ENCODE results near the gene TBC1D16. TPM values are rescaled to one million over a fixed set of nuclear protein-coding genes. Genes with fewer than 3 reads are reported as not detected.

The TBC1D16 gene
- total RNA-seq, 2 experiments from 2014 or later = 5.4 TPM

DNA sequence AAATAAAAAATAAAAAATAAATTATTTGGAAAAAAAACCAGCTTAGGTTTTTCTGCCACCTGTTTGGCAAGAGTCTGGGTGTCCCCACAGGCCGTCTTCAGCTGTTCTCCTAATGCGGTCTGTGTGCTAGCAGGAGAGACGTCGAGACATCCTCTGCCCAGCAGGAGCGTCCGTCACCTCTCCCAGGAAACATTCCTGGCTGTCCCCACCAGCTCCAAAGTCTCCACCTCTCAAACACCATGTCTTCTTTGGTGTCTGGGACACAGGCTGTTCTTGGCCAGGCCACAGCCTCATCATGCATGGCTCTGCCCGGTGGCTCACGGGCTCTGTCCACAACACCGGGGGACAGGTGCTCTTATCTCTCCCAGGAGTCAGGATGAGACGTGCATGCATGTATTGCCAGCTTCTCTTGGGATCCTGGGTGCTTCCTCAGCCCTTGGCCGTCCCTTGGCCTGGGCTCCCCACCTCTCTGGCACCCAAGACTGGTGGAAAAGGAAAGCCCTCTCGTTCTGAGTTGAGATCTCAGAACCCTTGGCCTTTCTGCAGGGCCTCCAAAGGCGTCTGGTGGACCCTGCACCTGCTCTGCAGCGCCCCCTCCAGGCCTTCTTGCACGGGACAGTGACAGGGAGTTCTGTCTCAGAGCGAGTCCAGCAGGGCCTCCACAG lies 111.6 kb downstream of the TBC1D16 start:
- Mint-ChIP-seq H3K4me1 (ENCODE audit: low read depth) (no peaks in the 10 kb centered on the region), H3K27ac (no peak overlapping the region), H3K4me3 (no peak overlapping the region), H3K9me3 (no peaks in the 10 kb centered on the region), H3K36me3 (no peaks in the 10 kb centered on the region), H3K27me3 (peaks cover 12% of the 10 kb centered on the region)
- ChIA-PET CTCF (interaction anchor here (0.6 to 1.3 kb wide), 2 partner anchors 15 to 183 kb away, joined by 4 to 6 read pairs; no protein-coding TSS in a partner anchor), POLR2A (no interaction called here)
- intact Hi-C loops (cut with micrococcal nuclease) = loop anchor here (10.0 kb wide), 1 partner anchor 79 kb away; no protein-coding TSS in a partner anchor
- peak; percentile 70 for DNase-seq

DNA sequence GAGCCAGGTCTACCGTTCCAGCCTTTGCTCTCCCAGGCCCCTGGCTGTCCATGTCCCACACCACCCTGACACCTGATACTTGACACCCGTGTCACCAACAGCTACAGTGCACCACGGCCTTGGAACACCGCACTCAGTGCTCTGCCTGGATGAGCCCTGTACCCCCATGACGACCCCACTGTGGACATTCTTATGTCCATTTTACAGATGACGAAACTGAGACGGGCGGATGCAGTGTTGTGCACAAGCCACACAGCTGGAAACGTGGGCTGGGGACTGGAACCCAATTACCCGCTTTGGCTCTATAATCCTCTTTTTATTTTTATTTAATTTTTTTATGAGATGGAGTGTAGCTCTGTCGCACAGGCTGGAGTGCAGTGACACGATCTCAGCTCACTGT lies 112.9 kb downstream of the TBC1D16 start:
- ChIA-PET POLR2A (no interaction called here), CTCF (interaction anchor here (0.7 kb wide), 1 partner anchor 38 kb away, joined by 4 read pairs; no protein-coding TSS in a partner anchor)
- no peak overlapping the region for H3K27ac Mint-ChIP-seq
- no peaks in the 10 kb centered on the region for H3K4me1 Mint-ChIP-seq (ENCODE audit: low read depth)
- H3K4me3 Mint-ChIP-seq = no peak overlapping the region
- intact Hi-C loops (cut with micrococcal nuclease) = loop anchor here (10.0 kb wide), 1 partner anchor 78 kb away; no protein-coding TSS in a partner anchor
- no peaks in the 10 kb centered on the region for H3K36me3 Mint-ChIP-seq
- H3K27me3 Mint-ChIP-seq = peaks cover 4% of the 10 kb centered on the region
- DNase-seq = no peak
- no peaks in the 10 kb centered on the region for H3K9me3 Mint-ChIP-seq

GRCh38 chr17:79922116-79922601 lies 113.5 kb downstream of the TBC1D16 start:
- no peak overlapping the region for H3K27ac Mint-ChIP-seq
- POLR2A ChIA-PET = interaction anchor here (0.7 kb wide), 1 partner anchor 9 kb away, joined by 3 read pairs; no protein-coding TSS in a partner anchor
- H3K36me3 Mint-ChIP-seq = no peaks in the 10 kb centered on the region
- H3K4me1 Mint-ChIP-seq (ENCODE audit: low read depth) = no peaks in the 10 kb centered on the region
- H3K9me3 Mint-ChIP-seq = no peaks in the 10 kb centered on the region
- CTCF ChIA-PET = no interaction called here
- intact Hi-C loops (cut with micrococcal nuclease) = loop anchor here (10.0 kb wide), 1 partner anchor 77 kb away; no protein-coding TSS in a partner anchor
- no peak for DNase-seq
- no peak overlapping the region for H3K4me3 Mint-ChIP-seq
- peaks cover 7% of the 10 kb centered on the region for H3K27me3 Mint-ChIP-seq

DNA sequence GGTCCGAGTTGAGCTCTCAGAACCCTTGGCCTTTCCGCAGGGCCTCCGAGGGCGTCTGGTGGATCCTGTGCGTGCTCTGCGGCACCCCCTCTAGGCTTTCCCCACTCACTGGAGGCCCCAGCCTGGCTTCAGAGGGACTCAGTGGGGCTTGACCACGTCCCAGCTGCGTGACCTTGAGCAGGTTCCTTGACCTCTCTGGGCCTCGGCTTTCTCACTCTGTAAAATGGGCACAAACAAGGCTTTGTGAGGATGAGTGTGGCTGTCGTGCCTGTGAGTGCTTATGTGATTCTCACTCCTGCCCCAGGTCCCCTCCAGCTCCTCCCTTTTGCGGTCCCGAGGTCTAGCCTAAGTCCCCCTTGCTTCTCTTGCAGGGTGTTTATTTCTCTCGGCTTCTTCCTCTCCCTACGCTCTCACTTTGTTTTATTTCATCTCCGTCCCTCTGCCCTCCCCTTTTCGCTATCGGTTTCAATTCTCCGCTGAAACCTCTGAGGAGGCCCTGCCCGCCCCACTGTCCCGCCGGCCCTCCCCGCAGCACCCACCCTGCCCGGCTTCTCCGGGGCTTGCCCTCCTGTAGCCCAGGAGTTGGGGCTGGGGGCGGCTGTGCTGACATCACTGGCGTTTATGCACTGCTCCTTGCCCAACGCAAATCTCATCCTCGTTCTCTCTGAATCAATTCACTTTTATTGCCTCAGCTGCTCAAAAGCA lies 114.1 kb downstream of the TBC1D16 start:
- no peaks in the 10 kb centered on the region for H3K4me1 Mint-ChIP-seq (ENCODE audit: low read depth)
- no peak overlapping the region for H3K4me3 Mint-ChIP-seq
- no peak for DNase-seq
- no peaks in the 10 kb centered on the region for H3K9me3 Mint-ChIP-seq
- no peak overlapping the region for H3K27ac Mint-ChIP-seq
- ChIA-PET POLR2A (interaction anchor here (0.7 kb wide), 1 partner anchor 10 kb away, joined by 3 read pairs; no protein-coding TSS in a partner anchor), CTCF (no interaction called here)
- no peaks in the 10 kb centered on the region for H3K36me3 Mint-ChIP-seq
- intact Hi-C loops (cut with micrococcal nuclease) = loop anchor here (10.0 kb wide), 1 partner anchor 77 kb away; no protein-coding TSS in a partner anchor
- peaks cover 7% of the 10 kb centered on the region for H3K27me3 Mint-ChIP-seq

DNA sequence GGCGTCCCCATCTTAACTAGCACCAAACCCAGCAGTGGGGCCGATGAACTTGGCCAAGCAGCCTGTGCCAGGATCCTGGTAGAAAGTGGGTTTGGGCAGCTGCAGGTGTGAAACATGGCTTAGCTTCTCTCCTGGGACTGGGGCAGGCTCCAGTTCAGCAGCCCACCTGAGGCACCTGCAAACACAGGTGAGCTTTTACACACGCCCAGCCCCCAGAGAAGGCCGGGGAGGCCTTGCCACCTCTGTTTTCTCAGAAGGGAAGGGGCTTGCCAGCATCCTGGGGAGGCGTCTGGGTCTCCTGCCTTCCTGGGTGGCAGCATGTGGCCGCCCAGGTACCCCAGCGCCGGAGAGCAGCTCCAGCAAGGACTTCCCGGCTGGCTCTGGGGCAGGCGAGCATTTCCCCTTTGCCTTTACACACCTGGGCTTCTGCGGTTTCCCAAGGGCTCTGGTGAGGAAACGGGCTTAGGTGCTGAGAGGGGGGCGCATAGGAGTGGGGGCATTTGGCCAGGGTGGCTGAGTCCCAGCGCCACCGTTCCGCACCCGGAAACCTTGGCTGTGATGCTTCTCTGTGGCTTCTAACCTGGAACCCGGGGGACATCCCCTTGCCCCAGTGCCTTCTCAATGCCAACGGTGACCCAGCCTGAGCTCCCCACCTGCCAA lies 114.8 kb downstream of the TBC1D16 start:
- H3K36me3 Mint-ChIP-seq = no peaks in the 10 kb centered on the region
- ChIA-PET CTCF (no interaction called here), POLR2A (no interaction called here)
- peaks cover 7% of the 10 kb centered on the region for H3K27me3 Mint-ChIP-seq
- H3K4me1 Mint-ChIP-seq (ENCODE audit: low read depth) = no peaks in the 10 kb centered on the region
- no peak for DNase-seq
- H3K27ac Mint-ChIP-seq = no peak overlapping the region
- no peaks in the 10 kb centered on the region for H3K9me3 Mint-ChIP-seq
- intact Hi-C loops (cut with micrococcal nuclease) = loop anchor here (10.0 kb wide), 1 partner anchor 76 kb away; no protein-coding TSS in a partner anchor
- no peak overlapping the region for H3K4me3 Mint-ChIP-seq

DNA sequence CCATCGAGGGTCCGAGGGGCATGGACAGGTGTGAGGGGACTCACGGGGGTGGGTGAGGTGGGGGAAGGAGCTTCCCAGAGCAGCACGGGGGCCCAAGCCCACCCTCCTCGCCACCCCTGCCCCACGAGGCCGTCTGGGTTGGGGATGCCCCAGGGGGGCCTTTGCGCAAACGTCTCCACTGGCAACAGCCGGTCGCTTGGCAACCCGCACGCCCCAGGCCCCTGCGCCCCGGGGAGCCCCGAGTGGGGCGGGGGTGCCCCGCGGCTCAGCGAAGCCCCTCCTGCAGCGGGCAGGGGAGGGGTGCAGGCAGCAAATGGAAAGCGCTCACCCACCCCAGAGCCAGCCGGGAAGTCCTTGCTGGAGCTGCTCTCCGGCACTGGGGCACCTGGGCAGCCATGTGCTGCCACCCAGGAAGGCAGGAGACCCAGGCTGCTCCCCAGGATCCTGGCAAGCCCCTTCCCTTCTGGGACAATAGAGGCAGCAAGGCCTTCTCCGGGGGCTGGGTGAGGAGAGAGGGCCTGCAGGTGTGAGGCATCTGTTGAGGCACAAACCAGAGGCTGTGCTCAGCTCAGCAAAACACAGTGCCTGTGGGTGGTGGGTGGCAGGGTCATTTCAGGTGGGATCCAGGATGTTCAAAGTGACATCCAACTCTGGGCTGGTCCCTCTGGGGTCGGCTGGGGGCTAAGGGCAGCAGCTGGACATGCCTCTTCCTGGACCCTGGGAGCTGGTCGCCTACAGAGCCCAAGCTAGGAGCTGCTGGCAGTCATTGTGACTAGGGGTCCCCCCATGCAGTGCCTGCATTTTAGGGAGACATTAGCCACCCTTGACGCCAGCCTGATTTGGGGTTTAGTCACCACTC lies 115.6 kb downstream of the TBC1D16 start:
- Mint-ChIP-seq H3K27ac (no peak overlapping the region), H3K9me3 (no peaks in the 10 kb centered on the region), H3K27me3 (peaks cover 8% of the 10 kb centered on the region), H3K4me3 (no peak overlapping the region), H3K36me3 (no peaks in the 10 kb centered on the region), H3K4me1 (ENCODE audit: low read depth) (no peaks in the 10 kb centered on the region)
- CTCF ChIA-PET = no interaction called here
- POLR2A ChIA-PET = no interaction called here
- intact Hi-C loops (cut with micrococcal nuclease) = loop anchor here (10.0 kb wide), 1 partner anchor 75 kb away; no protein-coding TSS in a partner anchor
- no peak for DNase-seq

DNA sequence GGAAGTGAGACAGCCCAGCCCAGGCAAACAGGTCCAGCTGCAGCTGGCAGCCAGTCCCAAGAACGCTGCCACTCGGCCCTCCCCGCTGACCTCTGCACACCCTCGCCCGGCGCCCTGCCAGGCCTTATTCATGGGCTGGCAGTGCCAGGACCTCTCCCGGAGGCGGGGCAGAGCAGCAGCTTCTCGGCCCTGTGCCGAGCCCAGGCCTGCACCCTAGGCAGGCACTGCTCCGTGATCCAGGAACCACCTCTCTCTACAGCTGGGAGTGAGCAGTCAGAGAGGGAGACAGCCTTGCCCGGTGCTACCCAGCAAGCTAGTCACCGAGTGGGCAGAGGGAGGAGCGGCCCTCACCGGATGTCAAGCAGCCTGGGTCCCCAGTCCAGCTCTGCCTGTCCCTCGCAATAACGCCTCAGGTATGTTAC lies 116.5 kb downstream of the TBC1D16 start:
- peaks cover 9% of the 10 kb centered on the region for H3K27me3 Mint-ChIP-seq
- ChIA-PET POLR2A (no interaction called here), CTCF (no interaction called here)
- no peaks in the 10 kb centered on the region for H3K4me1 Mint-ChIP-seq (ENCODE audit: low read depth)
- intact Hi-C loops (cut with micrococcal nuclease) = no loop called here
- no peak overlapping the region for H3K4me3 Mint-ChIP-seq
- no peak for DNase-seq
- no peak overlapping the region for H3K27ac Mint-ChIP-seq
- no peaks in the 10 kb centered on the region for H3K9me3 Mint-ChIP-seq
- no peaks in the 10 kb centered on the region for H3K36me3 Mint-ChIP-seq

DNA sequence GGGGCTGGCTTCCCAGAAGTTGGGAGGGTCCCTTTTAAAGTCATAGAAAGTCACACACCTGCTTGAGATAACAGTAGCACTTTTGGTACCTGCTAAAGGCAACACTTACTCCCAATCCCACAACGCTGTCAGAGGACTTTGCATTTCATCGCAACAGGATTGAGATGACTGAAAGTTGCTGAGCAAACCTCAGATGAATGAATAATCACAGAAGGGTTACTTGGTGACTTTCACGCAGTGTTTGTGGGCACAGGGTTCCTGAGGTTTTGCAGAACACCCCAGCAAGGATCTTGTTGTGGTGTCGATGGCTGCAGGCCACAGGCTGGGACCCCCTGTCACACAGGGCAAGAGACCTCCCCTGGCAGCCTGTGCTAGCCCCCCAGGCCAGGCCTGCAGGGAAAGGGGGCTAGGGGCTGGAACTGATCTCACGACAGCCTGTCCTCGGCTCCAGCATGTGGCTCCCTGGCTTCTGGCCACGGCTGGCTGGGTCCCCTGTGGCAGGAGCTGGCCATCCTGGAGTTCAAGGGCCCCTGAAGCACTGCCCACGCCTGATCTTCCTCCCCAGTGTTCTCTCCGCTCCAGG lies 117.0 kb downstream of the TBC1D16 start:
- ChIA-PET CTCF (no interaction called here), POLR2A (no interaction called here)
- H3K4me3 Mint-ChIP-seq = no peak overlapping the region
- no peaks in the 10 kb centered on the region for H3K36me3 Mint-ChIP-seq
- no peak overlapping the region for H3K27ac Mint-ChIP-seq
- no peaks in the 10 kb centered on the region for H3K9me3 Mint-ChIP-seq
- no peak for DNase-seq
- H3K27me3 Mint-ChIP-seq = peaks cover 9% of the 10 kb centered on the region
- intact Hi-C loops (cut with micrococcal nuclease) = no loop called here
- no peaks in the 10 kb centered on the region for H3K4me1 Mint-ChIP-seq (ENCODE audit: low read depth)

DNA sequence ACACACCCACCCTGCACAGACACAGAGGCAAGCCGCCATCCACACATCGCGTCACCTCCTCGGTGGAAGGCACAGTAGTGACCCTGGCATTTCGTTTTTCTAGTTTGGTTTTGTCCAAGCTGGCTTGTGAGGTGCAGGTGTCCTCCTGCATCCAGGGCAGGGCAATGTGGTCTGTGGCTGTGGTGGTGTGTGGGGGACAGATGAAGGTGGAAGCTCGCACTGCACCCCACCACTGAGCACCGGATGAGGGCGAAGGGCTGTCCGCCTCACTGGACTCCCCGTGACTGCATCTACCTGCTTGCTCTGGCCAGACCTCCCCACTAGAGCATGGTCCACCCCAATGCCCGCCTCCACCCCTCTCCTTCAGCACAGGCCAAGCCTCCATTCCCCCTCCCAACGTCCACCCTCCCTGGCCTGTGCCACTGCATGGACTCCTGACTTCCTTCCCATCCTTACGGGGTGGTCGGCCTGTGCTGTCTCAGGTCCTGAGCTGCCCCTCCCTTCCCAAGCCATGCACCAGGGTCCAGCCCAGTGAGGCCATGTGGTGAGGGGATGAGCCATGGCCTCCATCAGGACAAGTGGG lies 117.7 kb downstream of the TBC1D16 start:
- DNase-seq = no peak
- H3K27ac Mint-ChIP-seq = no peak overlapping the region
- ChIA-PET CTCF (no interaction called here), POLR2A (no interaction called here)
- intact Hi-C loops (cut with micrococcal nuclease) = no loop called here
- H3K4me3 Mint-ChIP-seq = no peak overlapping the region
- H3K36me3 Mint-ChIP-seq = no peaks in the 10 kb centered on the region
- no peaks in the 10 kb centered on the region for H3K4me1 Mint-ChIP-seq (ENCODE audit: low read depth)
- no peaks in the 10 kb centered on the region for H3K9me3 Mint-ChIP-seq
- H3K27me3 Mint-ChIP-seq = peaks cover 9% of the 10 kb centered on the region

- intact Hi-C loops (cut with micrococcal nuclease) = no loop called here
- Mint-ChIP-seq H3K27ac (no peak overlapping the region), H3K4me3 (no peak overlapping the region), H3K4me1 (ENCODE audit: low read depth) (no peaks in the 10 kb centered on the region), H3K27me3 (peaks cover 9% of the 10 kb centered on the region), H3K9me3 (no peaks in the 10 kb centered on the region), H3K36me3 (no peaks in the 10 kb centered on the region)
- DNase-seq = no peak
- POLR2A ChIA-PET = no interaction called here
- CTCF ChIA-PET = no interaction called here
Observed at GRCh38 chr17:79916991-79917901, 118.4 kb downstream of the TBC1D16 start.
